ENCODE data around the gene CINP. TPM values are rescaled to one million over a fixed set of nuclear protein-coding genes. Genes with fewer than 3 reads are reported as not detected.

CINP gene
- total and polyA plus RNA-seq, 4 donors = 25.1 to 34.6 (median 30.2) TPM

DNA sequence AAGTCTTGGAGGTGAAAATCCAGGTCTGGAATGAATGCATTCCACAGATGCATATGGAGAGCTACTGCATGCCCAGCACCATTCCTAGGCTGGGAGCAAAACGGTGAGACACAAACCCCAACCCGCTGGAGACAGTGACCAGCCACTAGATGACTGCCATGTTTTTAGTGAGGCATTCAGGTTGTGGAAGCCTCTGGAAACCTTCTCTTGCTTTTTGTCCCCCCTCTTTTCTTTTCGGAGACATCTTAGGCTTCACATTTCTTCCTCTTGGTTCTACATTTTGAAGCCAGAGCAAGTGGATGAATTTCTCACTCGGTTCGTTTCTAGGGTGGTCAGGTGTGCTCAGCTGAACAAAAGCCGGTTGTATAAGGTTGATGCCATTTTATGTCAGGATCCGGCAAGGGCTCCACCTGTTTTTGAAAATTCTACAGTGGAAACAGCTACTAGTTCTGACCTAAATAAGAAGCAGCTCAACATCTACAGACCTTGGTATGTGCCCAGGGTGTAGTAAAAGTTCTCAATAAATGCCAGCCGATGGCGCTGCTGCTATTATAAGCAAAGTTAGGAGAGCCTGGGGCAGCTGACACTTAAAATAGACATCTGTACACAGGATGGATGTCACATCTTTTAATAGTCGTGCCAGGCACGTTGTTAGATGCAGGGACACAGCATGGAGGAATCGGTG lies 45.0 kb downstream of the CINP start:
- H3K9ac ChIP-seq (ENCODE audit: low read depth in 1 of 2, low read length in 2 of 2) = peak overlapping the region in 1 of 2 donors; percentile 11
- H3K4me1 ChIP-seq (ENCODE audit: control insufficient read depth in 4 of 4, insufficient read depth in 4 of 4, low read length in 3 of 4) = peaks cover 7 to 55% (median 40%) of the 10 kb centered on the region in 4 donors
- no peak for DNase-seq (ENCODE audit: low spot score)

DNA sequence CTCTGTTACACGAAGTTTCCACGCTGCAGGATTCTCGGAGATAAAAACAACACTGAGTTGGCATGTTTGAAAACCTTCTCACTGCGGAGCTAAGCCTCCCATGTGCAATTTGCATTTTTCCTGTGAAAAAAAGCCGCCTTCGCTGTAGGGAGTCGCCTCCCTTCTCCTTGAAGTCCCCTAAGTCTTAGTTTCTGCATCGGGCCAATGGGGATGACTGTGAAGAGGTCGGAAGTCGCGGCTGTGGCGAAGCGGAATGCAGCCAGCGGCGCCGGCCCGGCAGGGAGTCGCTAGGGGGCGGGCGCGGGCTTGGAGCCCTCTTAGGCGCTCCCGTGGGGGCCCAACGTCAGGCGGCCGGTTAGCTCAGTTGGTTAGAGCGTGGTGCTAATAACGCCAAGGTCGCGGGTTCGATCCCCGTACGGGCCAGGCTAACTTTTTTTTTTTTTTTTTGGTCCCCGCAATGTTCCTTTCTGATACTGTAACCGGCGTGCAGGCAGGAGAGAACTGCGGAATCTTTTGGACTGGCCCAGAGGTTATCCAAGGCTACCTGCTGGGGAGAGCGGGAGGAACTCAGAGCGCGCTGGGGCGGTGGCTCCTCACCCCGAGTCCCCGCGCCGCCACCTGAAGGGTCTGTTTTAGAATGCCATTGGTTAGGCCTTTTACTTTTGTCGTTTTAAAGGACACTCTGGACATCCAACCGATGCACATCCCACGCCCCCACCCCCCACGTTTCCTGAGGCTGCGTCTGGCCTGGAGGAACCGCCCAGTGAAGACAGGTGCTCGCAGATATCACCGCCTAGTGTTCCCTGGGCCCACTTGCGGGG lies 45.7 kb downstream of the CINP start:
- H3K4me1 ChIP-seq (ENCODE audit: control insufficient read depth in 4 of 4, insufficient read depth in 4 of 4, low read length in 3 of 4) = peaks cover 7 to 55% (median 38%) of the 10 kb centered on the region in 4 donors
- TF ChIP-seq FOXA1 (IDR thresholded peaks at IDR 0.05) (peak; percentile 55), TAF1 (conservative IDR thresholded peaks at IDR 0.05) (no peak), HNF4A (conservative IDR thresholded peaks at IDR 0.05) (no peak), HNF4G (IDR thresholded peaks at IDR 0.05) (no peak), FOXA2 (IDR thresholded peaks at IDR 0.05) (no peak), GABPA (IDR thresholded peaks at IDR 0.05 in 1 of 2, conservative IDR thresholded peaks at IDR 0.05 in 1 of 2) (peak in 1 of 2 donors; percentile 45), RXRA (IDR thresholded peaks at IDR 0.05) (peak; percentile 47 to 54), SP1 (IDR thresholded peaks at IDR 0.05) (peak; percentile 24), NR2F2 (IDR thresholded peaks at IDR 0.05) (peak; percentile 43), JUND (IDR thresholded peaks at IDR 0.05) (no peak), YY1 (IDR thresholded peaks at IDR 0.05) (no peak), RAD21 (IDR thresholded peaks at IDR 0.05) (no peak), EGR1 (IDR thresholded peaks at IDR 0.05; ENCODE audit: low read depth in 2 of 2) (no peak)
- TF ChIP-seq, protein P1, sequence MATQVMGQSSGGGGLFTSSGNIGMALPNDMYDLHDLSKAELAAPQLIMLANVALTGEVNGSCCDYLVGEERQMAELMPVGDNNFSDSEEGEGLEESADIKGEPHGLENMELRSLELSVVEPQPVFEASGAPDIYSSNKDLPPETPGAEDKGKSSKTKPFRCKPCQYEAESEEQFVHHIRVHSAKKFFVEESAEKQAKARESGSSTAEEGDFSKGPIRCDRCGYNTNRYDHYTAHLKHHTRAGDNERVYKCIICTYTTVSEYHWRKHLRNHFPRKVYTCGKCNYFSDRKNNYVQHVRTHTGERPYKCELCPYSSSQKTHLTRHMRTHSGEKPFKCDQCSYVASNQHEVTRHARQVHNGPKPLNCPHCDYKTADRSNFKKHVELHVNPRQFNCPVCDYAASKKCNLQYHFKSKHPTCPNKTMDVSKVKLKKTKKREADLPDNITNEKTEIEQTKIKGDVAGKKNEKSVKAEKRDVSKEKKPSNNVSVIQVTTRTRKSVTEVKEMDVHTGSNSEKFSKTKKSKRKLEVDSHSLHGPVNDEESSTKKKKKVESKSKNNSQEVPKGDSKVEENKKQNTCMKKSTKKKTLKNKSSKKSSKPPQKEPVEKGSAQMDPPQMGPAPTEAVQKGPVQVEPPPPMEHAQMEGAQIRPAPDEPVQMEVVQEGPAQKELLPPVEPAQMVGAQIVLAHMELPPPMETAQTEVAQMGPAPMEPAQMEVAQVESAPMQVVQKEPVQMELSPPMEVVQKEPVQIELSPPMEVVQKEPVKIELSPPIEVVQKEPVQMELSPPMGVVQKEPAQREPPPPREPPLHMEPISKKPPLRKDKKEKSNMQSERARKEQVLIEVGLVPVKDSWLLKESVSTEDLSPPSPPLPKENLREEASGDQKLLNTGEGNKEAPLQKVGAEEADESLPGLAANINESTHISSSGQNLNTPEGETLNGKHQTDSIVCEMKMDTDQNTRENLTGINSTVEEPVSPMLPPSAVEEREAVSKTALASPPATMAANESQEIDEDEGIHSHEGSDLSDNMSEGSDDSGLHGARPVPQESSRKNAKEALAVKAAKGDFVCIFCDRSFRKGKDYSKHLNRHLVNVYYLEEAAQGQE (IDR thresholded peaks at IDR 0.05) = peak; percentile 30
- TF ChIP-seq, protein P2, sequence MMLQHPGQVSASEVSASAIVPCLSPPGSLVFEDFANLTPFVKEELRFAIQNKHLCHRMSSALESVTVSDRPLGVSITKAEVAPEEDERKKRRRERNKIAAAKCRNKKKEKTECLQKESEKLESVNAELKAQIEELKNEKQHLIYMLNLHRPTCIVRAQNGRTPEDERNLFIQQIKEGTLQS (IDR thresholded peaks at IDR 0.05) = peak; percentile 99
- TF ChIP-seq, protein P3, sequence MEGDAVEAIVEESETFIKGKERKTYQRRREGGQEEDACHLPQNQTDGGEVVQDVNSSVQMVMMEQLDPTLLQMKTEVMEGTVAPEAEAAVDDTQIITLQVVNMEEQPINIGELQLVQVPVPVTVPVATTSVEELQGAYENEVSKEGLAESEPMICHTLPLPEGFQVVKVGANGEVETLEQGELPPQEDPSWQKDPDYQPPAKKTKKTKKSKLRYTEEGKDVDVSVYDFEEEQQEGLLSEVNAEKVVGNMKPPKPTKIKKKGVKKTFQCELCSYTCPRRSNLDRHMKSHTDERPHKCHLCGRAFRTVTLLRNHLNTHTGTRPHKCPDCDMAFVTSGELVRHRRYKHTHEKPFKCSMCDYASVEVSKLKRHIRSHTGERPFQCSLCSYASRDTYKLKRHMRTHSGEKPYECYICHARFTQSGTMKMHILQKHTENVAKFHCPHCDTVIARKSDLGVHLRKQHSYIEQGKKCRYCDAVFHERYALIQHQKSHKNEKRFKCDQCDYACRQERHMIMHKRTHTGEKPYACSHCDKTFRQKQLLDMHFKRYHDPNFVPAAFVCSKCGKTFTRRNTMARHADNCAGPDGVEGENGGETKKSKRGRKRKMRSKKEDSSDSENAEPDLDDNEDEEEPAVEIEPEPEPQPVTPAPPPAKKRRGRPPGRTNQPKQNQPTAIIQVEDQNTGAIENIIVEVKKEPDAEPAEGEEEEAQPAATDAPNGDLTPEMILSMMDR (IDR thresholded peaks at IDR 0.05; ENCODE audit: low read depth, low read length, missing input control) = peak; percentile 65
- TF ChIP-seq, protein P4, sequence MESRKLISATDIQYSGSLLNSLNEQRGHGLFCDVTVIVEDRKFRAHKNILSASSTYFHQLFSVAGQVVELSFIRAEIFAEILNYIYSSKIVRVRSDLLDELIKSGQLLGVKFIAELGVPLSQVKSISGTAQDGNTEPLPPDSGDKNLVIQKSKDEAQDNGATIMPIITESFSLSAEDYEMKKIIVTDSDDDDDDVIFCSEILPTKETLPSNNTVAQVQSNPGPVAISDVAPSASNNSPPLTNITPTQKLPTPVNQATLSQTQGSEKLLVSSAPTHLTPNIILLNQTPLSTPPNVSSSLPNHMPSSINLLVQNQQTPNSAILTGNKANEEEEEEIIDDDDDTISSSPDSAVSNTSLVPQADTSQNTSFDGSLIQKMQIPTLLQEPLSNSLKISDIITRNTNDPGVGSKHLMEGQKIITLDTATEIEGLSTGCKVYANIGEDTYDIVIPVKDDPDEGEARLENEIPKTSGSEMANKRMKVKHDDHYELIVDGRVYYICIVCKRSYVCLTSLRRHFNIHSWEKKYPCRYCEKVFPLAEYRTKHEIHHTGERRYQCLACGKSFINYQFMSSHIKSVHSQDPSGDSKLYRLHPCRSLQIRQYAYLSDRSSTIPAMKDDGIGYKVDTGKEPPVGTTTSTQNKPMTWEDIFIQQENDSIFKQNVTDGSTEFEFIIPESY (IDR thresholded peaks at IDR 0.05) = peak; percentile 44
- TF ChIP-seq, protein P5, sequence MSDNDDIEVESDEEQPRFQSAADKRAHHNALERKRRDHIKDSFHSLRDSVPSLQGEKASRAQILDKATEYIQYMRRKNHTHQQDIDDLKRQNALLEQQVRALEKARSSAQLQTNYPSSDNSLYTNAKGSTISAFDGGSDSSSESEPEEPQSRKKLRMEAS (IDR thresholded peaks at IDR 0.05) = peak; percentile 17
- H3K36me3 ChIP-seq (ENCODE audit: control insufficient read depth in 4 of 4, insufficient read depth in 3 of 4, low read depth in 1 of 4, low read length in 3 of 4) = no peaks in the 10 kb centered on the region
- H3K4me3 ChIP-seq (ENCODE audit: low read depth in 1 of 3, low read length in 3 of 3) = peak overlapping the region; percentile 43 to 65 (median 50)
- peak overlapping the region; percentile 4 to 70 for H3K9ac ChIP-seq (ENCODE audit: low read depth in 1 of 2, low read length in 2 of 2)
- no peaks in the 10 kb centered on the region for H3K9me3 ChIP-seq (ENCODE audit: control insufficient read depth in 4 of 4, low read length in 3 of 4)
- WGBS = 2% methylated on average over 54 of the region's 54 CpGs
- DNase-seq (ENCODE audit: low spot score) = peak; percentile 98
- peak overlapping the region; percentile 71 to 73 for H3K27ac ChIP-seq (ENCODE audit: low read depth in 1 of 2, low read length in 2 of 2)
- H3K27me3 ChIP-seq (ENCODE audit: control insufficient read depth in 4 of 4, insufficient read depth in 4 of 4, low read length in 3 of 4) = no peaks in the 10 kb centered on the region

More for the DNA sequence above, 45.0 kb downstream of the CINP start:
- Histone ChIP-seq H3K36me3 (ENCODE audit: control insufficient read depth in 4 of 4, insufficient read depth in 3 of 4, low read depth in 1 of 4, low read length in 3 of 4) (no peaks in the 10 kb centered on the region), H3K4me3 (ENCODE audit: low read depth in 1 of 3, low read length in 3 of 3) (peak overlapping the region in 2 of 3 donors; percentile 43 to 65), H3K9me3 (ENCODE audit: control insufficient read depth in 4 of 4, low read length in 3 of 4) (no peaks in the 10 kb centered on the region), H3K27ac (ENCODE audit: low read depth in 1 of 2, low read length in 2 of 2) (peak overlapping the region; percentile 45 to 71), H3K27me3 (ENCODE audit: control insufficient read depth in 4 of 4, insufficient read depth in 4 of 4, low read length in 3 of 4) (no peaks in the 10 kb centered on the region)
- 60% methylated on average over 12 of the region's 12 CpGs for WGBS
- TF ChIP-seq GABPA (IDR thresholded peaks at IDR 0.05 in 1 of 2, conservative IDR thresholded peaks at IDR 0.05 in 1 of 2) (no peak), NR2F2 (IDR thresholded peaks at IDR 0.05) (no peak), YY1 (IDR thresholded peaks at IDR 0.05) (peak; percentile 65)
- TF ChIP-seq, protein P3 (IDR thresholded peaks at IDR 0.05; ENCODE audit: low read depth, low read length, missing input control) = no peak

Data from liver (tissue), 9 donors.